Activated naive CD8-positive, alpha-beta T cell treated with anti-CD3 and anti-CD28 coated beads, Interleukin-2, amount 50 U/mL, for 16 hours (primary cell): ENCODE measurements around the gene STAG2.

Experiments used
- DNase-seq: peaks from one replicate; pipeline ENCODE4 v3.0.0-alpha.2; 2020; ENCODE audit warnings: low read depth, low spot score

Gene STAG2

DNA sequence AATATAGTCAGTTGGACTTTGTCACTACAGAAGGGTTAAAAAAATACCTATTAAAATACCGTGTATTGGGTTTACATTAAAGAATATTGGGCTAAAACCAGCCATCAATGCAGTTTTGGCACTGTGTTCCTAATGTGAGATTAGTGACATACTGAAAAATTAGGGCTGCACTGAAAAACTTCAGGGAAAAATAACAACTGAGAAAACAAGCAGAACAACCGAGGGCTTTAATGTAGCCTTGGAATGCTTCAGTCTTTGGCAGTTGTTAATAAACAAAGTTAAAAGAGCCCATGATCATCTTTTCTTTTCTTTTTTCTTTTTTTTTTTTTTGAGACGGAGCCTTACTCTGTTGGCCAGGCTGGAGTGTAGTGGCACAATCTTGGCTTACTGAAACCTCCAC lies 12.4 kb downstream of the STAG2 start:
- no peak for DNase-seq

DNA sequence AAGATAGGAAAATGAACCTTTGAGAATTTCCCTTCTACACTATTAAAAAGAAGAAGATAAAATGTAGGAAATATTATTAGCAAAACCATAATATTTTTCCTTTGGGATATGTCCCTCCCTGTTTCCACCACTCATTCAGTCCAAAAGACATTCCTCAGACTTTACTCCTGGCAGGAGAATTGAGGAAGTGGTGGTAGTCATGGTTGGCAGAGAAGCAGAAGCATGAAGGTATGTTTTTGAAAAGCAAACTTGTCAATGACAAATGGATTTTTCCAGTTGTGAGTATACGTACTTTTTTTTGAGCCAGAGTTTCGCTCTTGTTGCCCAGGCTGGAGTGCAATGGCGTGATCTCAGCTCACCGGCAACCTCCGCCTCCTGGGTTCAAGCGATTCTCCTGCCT lies 13.7 kb downstream of the STAG2 start:
- no peak for DNase-seq

- DNase-seq = no peak
These were observed 15.3 kb downstream of the STAG2 start for GRCh38 chrX:123976706-123977316.

- no peak for DNase-seq
These were observed 21.7 kb downstream of the STAG2 start for GRCh38 chrX:123983240-123983639.

- no peak for DNase-seq
These were observed 24.9 kb downstream of the STAG2 start for GRCh38 chrX:123986377-123986776.

DNA sequence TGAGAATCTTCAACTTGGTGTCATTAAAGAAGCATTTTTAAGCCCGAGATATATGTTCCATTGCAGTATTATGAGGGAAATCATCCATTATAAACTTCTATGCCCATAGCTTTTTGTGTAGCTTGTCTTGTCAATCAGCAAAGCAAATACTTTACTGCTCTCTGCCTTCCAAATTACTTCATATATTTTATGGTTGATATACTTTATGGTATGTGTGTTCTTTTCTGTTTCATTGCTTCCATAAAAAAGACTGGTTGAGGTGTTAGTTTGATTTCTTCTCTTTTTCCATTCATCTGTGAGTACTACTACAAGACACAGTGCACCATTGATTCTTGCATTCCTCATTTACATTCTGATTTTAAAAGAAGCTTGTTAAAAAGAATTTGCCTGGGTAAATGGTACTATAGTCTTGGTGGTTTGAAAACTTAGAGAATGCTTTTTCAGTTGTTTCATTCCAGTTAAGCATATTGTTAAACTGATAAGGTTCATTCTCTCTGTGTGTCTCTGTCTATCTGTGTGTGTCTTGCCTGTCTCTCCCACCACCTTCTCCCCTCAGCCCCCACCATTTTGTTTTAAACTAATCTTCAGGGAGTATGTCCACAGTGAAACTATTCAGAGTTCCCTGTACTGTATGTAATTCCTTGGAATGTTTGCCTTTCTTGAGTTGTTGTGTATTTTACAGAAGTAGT lies 27.1 kb downstream of the STAG2 start:
- no peak for DNase-seq

DNA sequence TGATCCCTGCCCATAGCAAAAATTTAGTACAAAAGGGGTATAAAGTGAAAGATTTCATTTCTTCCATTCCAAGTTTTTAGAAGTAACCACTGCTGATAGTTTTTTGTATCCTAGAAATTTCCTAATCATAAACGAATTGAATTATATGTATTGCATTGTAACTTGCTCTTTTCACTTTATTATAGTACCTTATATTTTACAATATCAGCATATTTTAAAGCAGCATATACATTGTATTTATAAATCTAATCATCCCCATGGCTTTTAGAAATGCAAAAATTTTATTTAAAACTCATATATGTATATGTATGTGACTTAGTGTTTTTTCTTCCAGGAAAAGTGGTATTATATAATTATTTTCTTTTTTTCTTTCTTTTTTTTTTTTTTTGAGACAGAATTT lies 27.7 kb downstream of the STAG2 start:
- no peak for DNase-seq

GRCh38 chrX:123990169-123990568 lies 28.7 kb downstream of the STAG2 start:
- no peak for DNase-seq

- DNase-seq = no peak
These were observed 29.1 kb downstream of the STAG2 start for GRCh38 chrX:123990602-123991001.

GRCh38 chrX:123993326-123993725 lies 31.8 kb downstream of the STAG2 start:
- no peak for DNase-seq

GRCh38 chrX:123993904-123994635 lies 32.6 kb downstream of the STAG2 start:
- no peak for DNase-seq

- DNase-seq = no peak
These were observed 33.2 kb downstream of the STAG2 start for GRCh38 chrX:123994730-123995129.

DNA sequence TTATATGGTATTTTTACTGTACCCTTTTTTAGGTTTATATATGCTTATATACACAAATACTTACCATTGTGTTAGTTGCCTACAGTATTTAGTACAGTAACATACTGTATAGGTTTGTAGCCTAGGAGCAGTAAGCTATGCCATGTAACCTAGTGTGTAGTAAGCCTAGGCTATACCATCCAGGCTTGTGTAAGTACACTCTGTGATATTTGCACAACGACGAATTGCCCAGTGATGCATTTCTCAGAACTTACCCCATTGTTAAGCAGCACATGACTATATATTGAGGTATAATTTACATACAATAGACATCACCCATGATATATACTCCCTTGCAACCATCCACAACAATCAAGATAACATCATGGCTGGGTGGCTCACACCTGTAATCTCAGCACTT lies 40.1 kb downstream of the STAG2 start:
- DNase-seq = no peak

GRCh38 chrX:124005228-124005627 lies 43.7 kb downstream of the STAG2 start:
- DNase-seq = no peak

DNA sequence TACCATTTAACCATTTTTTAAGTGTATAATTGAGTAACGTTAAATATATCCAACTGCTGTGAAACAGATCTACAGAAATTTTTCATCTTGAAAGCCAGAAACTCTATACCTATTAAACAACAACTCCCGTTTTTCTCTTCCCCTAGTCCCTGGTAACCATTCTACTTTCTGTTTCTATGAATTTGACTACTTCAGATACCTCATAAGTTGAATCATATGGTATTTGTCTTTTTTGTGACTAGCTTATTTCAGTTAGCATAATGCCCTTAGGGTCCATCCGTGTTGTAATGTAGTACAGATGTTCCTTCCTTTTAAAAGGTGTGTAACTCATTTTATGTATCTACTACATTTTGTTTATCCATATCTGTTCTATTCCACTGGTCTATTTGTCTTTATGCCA lies 48.7 kb downstream of the STAG2 start:
- no peak for DNase-seq

DNA sequence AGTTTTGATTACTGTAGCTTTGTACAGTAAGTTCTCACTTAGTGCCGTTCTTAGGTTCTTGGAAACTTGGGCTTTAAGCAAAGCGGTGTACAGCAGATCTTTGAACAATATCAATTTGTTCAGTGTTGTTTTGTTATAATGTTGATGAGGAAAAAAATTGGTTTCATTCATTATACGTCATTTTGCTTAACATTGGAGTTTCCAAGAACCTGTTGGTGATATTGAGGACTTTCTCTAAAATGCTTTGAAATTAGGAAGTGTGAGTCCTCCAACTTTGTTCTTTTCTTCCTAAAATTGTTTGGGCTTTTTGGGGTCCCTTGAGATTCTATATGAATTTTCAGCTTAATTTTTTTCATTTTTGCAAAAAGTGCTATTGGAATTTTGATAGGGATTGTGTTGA lies 49.1 kb downstream of the STAG2 start:
- DNase-seq = no peak

DNA sequence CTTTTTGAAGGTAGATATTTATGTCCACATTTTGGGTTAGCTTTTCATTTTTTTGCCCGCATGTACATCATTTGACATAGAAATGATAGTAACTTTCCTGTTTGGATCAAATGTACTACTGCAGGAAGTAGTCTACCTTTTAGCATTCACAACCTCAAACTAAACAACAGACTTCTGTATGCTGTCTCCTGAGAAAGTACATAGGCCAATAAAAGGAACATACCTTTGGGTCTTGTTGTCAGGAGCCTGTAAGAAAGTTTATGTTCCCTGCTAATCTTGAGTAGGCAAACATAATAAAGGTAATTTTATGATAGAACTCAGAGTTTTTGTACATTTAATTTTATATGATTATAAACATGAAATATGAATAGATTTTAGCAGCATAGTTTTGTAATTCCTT lies 54.2 kb downstream of the STAG2 start:
- no peak for DNase-seq

DNA sequence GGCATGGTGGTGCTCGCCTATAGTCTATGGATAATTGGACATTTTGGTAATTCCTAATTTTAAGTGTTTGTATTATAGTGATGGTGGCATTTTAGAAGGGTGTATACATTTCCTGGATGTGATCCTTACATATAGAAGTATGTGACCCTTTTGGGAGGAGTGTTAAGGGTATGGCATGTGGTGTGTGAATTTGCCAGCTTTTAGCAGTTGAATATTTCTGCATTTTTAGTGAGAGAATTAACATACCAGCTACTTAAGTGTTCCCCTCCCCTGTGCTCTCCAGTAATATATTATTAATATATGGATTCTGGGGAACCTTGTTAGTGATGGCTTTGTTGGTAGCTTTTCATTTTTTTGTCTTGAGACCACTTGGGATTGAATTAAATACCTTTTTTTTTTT lies 55.3 kb downstream of the STAG2 start:
- no peak for DNase-seq

GRCh38 chrX:124018023-124018422 lies 56.5 kb downstream of the STAG2 start:
- no peak for DNase-seq

GRCh38 chrX:124023838-124024238 lies 62.3 kb downstream of the STAG2 start:
- DNase-seq = no peak

DNA sequence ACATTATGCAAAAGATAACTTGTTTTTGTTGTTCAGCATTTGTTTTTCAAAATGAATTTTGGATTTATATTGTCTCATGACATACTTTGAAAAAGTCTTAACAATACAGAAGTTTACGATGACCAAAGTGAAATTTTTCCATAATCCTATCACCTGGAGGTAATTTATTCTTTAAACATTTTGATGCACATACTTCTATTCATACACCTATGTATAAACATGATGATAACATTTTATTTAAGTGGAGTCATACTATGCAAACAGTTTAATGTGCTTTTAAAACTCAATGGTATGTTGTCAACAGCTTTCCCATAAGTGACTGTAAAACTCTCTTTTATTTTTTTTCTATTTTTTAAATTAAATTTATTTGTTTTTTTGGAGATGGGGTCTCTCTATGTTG lies 65.0 kb downstream of the STAG2 start:
- DNase-seq = no peak

GRCh38 chrX:124028182-124028581 lies 66.7 kb downstream of the STAG2 start:
- DNase-seq = no peak

DNA sequence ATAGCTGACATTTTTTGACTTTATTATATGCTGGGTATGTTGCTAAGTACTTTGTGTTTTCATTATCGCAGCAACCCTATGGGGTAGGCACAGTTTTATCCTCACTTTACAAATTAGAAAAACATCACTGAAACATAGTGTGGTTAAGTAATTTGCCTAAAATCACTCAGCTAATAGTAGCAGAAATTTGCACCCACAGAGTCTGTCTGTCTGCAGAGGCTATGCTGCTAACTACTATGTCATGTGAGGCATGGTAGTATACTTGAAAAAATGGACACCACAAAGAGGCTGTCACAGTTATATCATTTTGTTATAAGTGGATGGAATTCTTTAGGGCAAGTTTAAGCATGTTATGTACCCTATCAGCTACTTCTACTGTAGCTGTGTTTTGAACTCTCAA lies 69.0 kb downstream of the STAG2 start:
- no peak for DNase-seq
